Loucy (cell line): ENCODE results near the gene MRPL47.

Experiments
- H2AFZ ChIP-seq: fragments of 200-600 bp; sonication (generic); 2 replicates; pipeline ENCODE4 v1.6.0; 2016; ENCODE audit warnings: antibody characterized with exemption, mild to moderate bottlenecking, low read length, moderate library complexity
- H3F3A ChIP-seq: fragments of 200-600 bp; 2 replicates; pipeline ENCODE4 v1.6.0; 2016; ENCODE audit warnings: antibody characterized with exemption, low read depth, mild to moderate bottlenecking
- H3K27me3 ChIP-seq: fragments of 200-600 bp; sonication (generic); 2 replicates; pipeline ENCODE4 v1.6.1; 2014; ENCODE audit warnings: low read length, mild to moderate bottlenecking; ENCODE audit not compliant: insufficient read depth, poor library complexity, severe bottlenecking
- H3K36me3 ChIP-seq: fragments of 200-600 bp; sonication (generic); 2 replicates; pipeline ENCODE4 v1.6.1; 2016; ENCODE audit warnings: low read length; ENCODE audit not compliant: insufficient read depth
- H3K4me1 ChIP-seq: fragments of 200-600 bp; sonication (generic); 2 replicates; pipeline ENCODE4 v1.5.1; 2014; ENCODE audit warnings: low read length, mild to moderate bottlenecking; ENCODE audit not compliant: insufficient read depth, poor library complexity, severe bottlenecking
- H3K4me2 ChIP-seq: fragments of 200-600 bp; sonication (generic); 2 replicates; pipeline ENCODE4 v1.6.0; 2014; ENCODE audit warnings: antibody characterized with exemption, low read length, low read depth, mild to moderate bottlenecking; ENCODE audit not compliant: poor library complexity, severe bottlenecking
- H3K4me3 ChIP-seq: fragments of 200-600 bp; sonication (generic); 2 replicates; pipeline ENCODE4 v1.5.1; 2014; ENCODE audit warnings: low read length, mild to moderate bottlenecking, mixed read lengths; ENCODE audit not compliant: poor library complexity, severe bottlenecking
- H3K79me2 ChIP-seq: fragments of 200-600 bp; sonication (generic); 2 replicates; pipeline ENCODE4 v1.6.1; 2014; ENCODE audit warnings: low read length; ENCODE audit not compliant: insufficient read depth
- H3K9ac ChIP-seq: fragments of 200-600 bp; sonication (generic); 2 replicates; pipeline ENCODE4 v1.6.0; 2014; ENCODE audit warnings: mild to moderate bottlenecking, low read depth, low read length, moderate library complexity; ENCODE audit not compliant: poor library complexity, severe bottlenecking
- H3K9me2 ChIP-seq: fragments of 200-600 bp; sonication (generic); replicated peaks from 2 replicates; pipeline ENCODE4 v1.6.1; 2016; ENCODE audit warnings: low read depth, low read length, mixed read lengths
- H3K9me3 ChIP-seq: fragments of 200-600 bp; sonication (generic); 2 replicates; pipeline ENCODE4 v1.6.1; 2014; ENCODE audit warnings: mild to moderate bottlenecking, antibody characterized with exemption, low read length, low read depth; ENCODE audit not compliant: insufficient read depth
- H4K20me1 ChIP-seq: fragments of 200-600 bp; sonication (generic); 2 replicates; pipeline ENCODE4 v1.6.0; 2014; ENCODE audit warnings: antibody characterized with exemption, low read length, mild to moderate bottlenecking; ENCODE audit not compliant: insufficient read depth, poor library complexity, severe bottlenecking
- CTCF ChIP-seq: fragments of 200-600 bp; sonication (generic); conservative IDR thresholded peaks from 2 replicates; pipeline ENCODE4 v1.5.1; 2014; ENCODE audit warnings: mild to moderate bottlenecking, antibody characterized with exemption, low read length
- EZH2phosphoT487 ChIP-seq: fragments of 200-600 bp; IDR thresholded peaks from 2 replicates; pipeline ENCODE4 v1.6.1; 2018; ENCODE audit warnings: antibody characterized with exemption, mild to moderate bottlenecking, moderate library complexity, borderline replicate concordance

MRPL47 gene

GRCh38 chr3:179640469-179640868 is 36.0 kb upstream of the MRPL47 start:
- no peak for TF ChIP-seq EZH2phosphoT487
- TF ChIP-seq CTCF = no peak
- Histone ChIP-seq H2AFZ (no peak overlapping the region), H4K20me1 (no peaks in the 10 kb centered on the region), H3K9ac (no peak overlapping the region), H3K4me1 (no peaks in the 10 kb centered on the region), H3K4me2 (no peak overlapping the region), H3K9me2 (no peaks in the 10 kb centered on the region), H3K9me3 (no peaks in the 10 kb centered on the region), H3K4me3 (no peak overlapping the region), H3K79me2 (no peaks in the 10 kb centered on the region), H3K36me3 (no peaks in the 10 kb centered on the region), H3F3A (no peaks in the 10 kb centered on the region), H3K27me3 (no peaks in the 10 kb centered on the region)

GRCh38 chr3:179630753-179631451 is 26.5 kb upstream of the MRPL47 start:
- Histone ChIP-seq H3K9ac (no peak overlapping the region), H3K9me2 (no peaks in the 10 kb centered on the region), H3K27me3 (no peaks in the 10 kb centered on the region), H3F3A (no peaks in the 10 kb centered on the region), H3K4me3 (no peak overlapping the region), H3K79me2 (no peaks in the 10 kb centered on the region), H3K4me2 (no peak overlapping the region), H2AFZ (no peak overlapping the region), H3K9me3 (no peaks in the 10 kb centered on the region), H4K20me1 (no peaks in the 10 kb centered on the region), H3K4me1 (no peaks in the 10 kb centered on the region), H3K36me3 (no peaks in the 10 kb centered on the region)
- TF ChIP-seq CTCF (no peak), EZH2phosphoT487 (no peak)

- TF ChIP-seq EZH2phosphoT487 (no peak), CTCF (no peak)
- no peak overlapping the region for H3K4me2 ChIP-seq
- H3K4me1 ChIP-seq = no peaks in the 10 kb centered on the region
- peaks cover 28% of the 10 kb centered on the region; the same call in 1 of the 2 replicates for H3K36me3 ChIP-seq
- H3K9ac ChIP-seq = no peak overlapping the region
- no peaks in the 10 kb centered on the region for H3K27me3 ChIP-seq
- H3K9me3 ChIP-seq = no peaks in the 10 kb centered on the region
- H3K4me3 ChIP-seq = no peak overlapping the region
- H3F3A ChIP-seq = no peaks in the 10 kb centered on the region
- no peaks in the 10 kb centered on the region for H3K79me2 ChIP-seq
- H2AFZ ChIP-seq = no peak overlapping the region
- H3K9me2 ChIP-seq = no peaks in the 10 kb centered on the region
- H4K20me1 ChIP-seq = no peaks in the 10 kb centered on the region
These were observed 20.0 kb upstream of the MRPL47 start for GRCh38 chr3:179624451-179624850.
